ENCODE data around the gene DLGAP1.

DLGAP1 gene

GRCh38 chr18:3448838-3449511 lies 1006.1 kb downstream of the DLGAP1 start:
- DNase-seq (ENCODE audit: low read depth), result peak; percentile 98
- peak overlapping the region; percentile 71 for H3K4me3 ChIP-seq (ENCODE audit: low read depth, low read length)
- TF ChIP-seq POLR2A (IDR thresholded peaks at IDR 0.05; ENCODE audit: extremely low read depth, insufficient read length) (peak; percentile 69), CTCF (IDR thresholded peaks at IDR 0.05; ENCODE audit: low read depth, low read length) (no peak), MYC (IDR thresholded peaks at IDR 0.05; ENCODE audit: low read depth, low read length) (peak; percentile 97), MAX (IDR thresholded peaks at IDR 0.05; ENCODE audit: low read depth, low read length) (peak; percentile 90)

DNA sequence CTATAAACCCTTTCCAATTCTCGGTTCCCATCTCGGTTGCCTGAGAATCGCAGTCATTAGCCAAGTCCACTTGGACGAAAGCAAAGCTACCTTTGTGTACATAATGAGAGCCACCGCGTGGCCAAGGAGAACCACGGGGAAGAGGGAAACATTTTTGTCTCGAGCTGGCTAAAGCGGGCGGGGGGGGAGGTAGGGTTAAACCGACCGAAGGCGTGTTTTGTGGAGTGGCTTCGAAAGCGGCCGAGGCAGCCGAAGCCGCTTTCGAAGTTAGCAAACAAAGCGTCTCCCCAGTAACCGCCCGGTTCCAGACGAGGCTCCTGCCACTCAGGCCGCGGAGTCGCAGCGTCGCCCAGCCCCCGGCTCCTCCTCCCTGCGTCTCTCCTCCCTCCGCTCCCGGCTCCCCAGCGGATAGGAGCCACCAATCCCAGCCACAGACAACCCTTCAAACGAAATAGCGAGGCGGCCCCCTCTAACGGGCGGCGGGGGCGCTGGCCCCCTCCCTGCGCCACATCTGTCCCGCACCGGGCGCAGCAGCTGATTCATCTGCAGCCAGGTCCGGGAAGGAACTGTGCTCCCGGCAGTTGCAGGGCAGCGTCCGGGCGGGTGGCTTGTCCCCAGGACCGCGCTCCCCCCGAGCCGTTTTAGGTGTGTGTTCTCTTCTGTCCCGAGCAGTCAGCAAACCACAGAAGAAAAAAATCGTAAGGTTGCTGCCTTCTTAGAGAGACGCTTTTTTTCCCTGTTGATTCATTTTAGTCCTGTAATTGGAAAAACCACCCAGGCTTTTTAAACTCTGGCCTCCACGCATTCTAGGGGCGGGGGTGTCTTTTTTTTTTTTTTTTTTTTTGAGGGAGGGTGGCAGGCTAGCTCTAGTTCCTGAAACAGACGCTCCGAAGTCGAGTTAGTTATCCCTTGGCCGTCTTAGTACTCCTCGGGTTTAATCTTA lies 1006.9 kb downstream of the DLGAP1 start:
- peak overlapping the region; percentile 84 for H3K4me3 ChIP-seq (ENCODE audit: low read depth, low read length)
- TF ChIP-seq MAX (IDR thresholded peaks at IDR 0.05; ENCODE audit: low read depth, low read length), result peak; percentile 57
- peak; percentile 39 for TF ChIP-seq MYC (IDR thresholded peaks at IDR 0.05; ENCODE audit: low read depth, low read length)
- TF ChIP-seq POLR2A (IDR thresholded peaks at IDR 0.05; ENCODE audit: extremely low read depth, insufficient read length), result peak; percentile 62
- no peak for TF ChIP-seq CTCF (IDR thresholded peaks at IDR 0.05; ENCODE audit: low read depth, low read length)
- peak; percentile 99 for DNase-seq (ENCODE audit: low read depth)

DNA sequence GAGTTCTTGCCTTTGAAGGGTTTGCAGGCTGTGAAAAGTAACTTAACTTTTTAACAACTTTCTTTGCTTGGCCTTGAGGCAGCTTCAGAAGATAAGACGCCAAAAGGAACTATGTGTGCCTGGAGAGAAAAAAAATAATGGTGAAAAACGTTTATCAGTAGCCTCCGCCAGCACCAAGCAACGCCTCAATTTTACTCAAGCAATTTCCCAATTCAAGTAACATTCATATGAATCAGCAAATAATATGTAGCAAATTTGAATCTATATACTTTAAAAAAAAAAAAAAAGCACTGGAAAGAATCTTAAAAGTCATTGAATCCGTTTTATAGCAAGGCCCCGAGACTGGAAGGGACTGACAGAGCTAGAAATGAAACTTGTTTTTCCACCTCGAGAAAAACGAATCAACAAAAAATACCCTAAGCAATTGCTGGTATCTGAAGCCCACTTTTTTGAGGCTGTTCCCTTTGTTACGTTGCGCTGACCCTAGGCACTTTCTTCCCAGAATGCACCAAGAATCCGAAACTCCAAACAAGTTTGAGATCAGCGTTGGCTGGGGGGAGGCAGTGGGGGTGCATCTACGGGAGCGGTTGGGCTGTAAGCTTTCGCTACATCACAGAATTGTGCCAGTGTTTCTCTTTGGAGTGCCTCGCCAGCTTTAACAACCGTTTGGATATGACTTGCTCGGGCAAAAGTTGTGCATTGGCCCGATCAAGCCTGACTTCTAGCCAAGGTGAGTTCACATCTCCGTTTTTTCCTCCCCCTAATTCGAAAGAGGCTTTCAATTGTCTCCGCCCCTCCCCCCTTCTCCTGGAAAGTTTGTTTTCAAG lies 1007.8 kb downstream of the DLGAP1 start:
- TF ChIP-seq MYC (IDR thresholded peaks at IDR 0.05; ENCODE audit: low read depth, low read length), result no peak
- no peak for TF ChIP-seq POLR2A (IDR thresholded peaks at IDR 0.05; ENCODE audit: extremely low read depth, insufficient read length)
- TF ChIP-seq MAX (IDR thresholded peaks at IDR 0.05; ENCODE audit: low read depth, low read length), result no peak
- TF ChIP-seq CTCF (IDR thresholded peaks at IDR 0.05; ENCODE audit: low read depth, low read length), result no peak
- peak; percentile 81 for DNase-seq (ENCODE audit: low read depth)
- peak overlapping the region; percentile 84 for H3K4me3 ChIP-seq (ENCODE audit: low read depth, low read length)

All from NB4 (cell line).